Measurements from ENCODE around the gene GLIPR1.
"Not testable (repeated sequence)": the region's sequence is repeated elsewhere in the genome, so short reads cannot be mapped to it uniquely, and the experiment has no call there.

The GLIPR1 gene

DNA sequence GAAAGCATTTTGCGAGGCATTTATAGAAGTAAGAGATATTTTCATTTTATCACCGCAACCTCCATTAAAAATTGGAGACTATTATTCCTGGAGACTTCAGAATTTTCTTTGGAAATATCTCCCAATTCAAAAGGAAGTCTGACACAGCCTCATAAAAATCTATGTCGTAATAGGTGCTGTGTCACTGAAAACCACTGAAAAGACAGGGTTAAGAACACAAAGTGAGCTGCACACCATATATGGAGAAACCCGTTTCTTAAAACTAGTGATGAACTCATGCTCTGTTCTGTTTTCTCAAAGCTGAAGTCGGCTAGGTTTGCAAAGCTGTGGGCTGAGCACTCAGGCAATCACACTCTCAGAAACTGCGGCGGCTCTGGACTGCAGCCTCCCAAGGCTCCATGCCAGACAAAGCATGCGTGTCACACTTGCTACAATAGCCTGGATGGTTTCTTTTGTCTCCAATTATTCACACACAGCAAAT is at the start of gene GLIPR1:
Gene GLIPR1, plus strand, starts transcription at position 287 of the 481 bp plus-strand sequence. Its CDS starts 126 bp downstream, at position 413.
- DNase-seq (ENCODE audit: low read depth in 2 of 2): peak; percentile 36 to 47

- no peak for DNase-seq (ENCODE audit: low read depth in 2 of 2)
These were observed 47.6 kb upstream of the GLIPR1 start for GRCh38 chr12:75432924-75433323.

DNA sequence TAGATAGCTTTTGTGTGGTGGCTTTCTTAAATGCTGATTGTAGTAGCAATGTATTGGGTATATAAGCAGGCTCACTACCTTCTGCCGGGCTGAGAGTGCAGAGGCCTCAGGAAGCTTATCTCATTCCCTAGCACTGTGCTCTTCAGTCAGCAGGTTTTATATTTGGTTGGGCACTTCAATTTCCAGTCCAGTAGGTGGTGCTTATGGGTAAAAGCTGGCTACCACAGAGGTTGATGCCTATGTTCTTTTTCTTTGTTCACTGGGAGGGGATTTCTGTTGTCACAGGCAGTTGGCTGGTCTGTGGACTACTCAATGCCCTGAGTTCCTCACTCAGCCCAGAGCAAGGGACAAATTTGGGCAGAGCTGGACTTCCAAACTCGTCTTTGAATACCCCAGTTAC is 43.0 kb upstream of the GLIPR1 start:
- DNase-seq (ENCODE audit: low read depth in 2 of 2): no peak

GRCh38 chr12:75438059-75438754 is 42.3 kb upstream of the GLIPR1 start:
- DNase-seq (ENCODE audit: low read depth in 2 of 2): no peak

DNA sequence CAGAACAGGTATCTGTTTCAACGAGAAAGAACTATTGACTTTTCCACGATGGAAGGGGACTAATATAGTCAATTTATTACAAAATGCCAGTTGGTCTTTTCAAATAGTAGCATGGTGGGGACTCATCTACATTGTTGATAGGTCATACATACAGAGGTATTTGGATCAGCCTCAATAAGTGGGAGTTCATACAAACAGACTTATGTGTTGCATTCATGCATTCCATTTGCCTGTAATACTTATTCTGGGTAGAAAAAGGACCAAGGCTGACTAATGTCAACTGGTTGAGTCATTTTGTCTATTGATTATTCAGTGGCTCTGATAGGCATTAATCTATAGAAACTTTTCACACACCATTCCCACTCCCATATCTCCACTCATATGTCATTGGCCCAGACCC is 41.5 kb upstream of the GLIPR1 start:
- DNase-seq (ENCODE audit: low read depth in 2 of 2): no peak

GRCh38 chr12:75439930-75440329 is 40.6 kb upstream of the GLIPR1 start:
- DNase-seq (ENCODE audit: low read depth in 2 of 2): no peak

DNA sequence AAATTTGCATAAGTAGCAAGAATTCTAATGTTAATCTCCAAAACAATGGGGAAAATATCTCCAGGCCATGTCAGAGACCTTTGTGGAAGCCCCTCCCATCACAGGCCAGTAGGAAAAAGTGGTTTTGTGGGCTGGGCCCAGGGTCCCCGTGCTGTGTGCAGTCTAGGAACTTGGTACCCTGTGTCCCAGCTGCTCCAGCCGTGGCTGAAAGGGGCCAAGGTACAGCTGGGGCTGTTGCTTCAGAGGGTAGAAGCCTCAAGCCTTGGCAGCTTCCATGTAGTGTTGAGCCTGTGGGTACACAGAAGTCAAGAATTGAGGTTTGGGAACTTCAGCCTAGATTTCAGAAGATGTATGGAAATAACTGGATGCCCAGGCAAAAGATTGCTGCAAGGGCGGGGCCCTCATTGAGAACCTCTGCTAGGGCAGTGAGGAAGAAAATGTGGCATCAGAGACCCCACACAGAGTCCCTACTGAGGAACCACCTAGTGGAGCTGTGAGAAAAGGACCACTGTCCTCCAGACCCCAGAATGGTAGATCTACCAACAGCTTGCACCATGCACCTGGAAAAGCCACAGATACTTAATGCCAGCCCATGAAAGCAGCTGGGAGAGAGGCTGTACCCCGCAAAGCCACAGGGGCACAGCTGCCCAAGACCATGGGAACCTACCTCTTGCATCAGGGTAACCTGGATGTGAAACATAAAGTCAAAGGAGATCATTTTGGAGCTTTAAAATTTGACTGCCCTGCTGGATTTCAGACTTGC is 38.7 kb upstream of the GLIPR1 start:
- DNase-seq (ENCODE audit: low read depth in 2 of 2): not testable (repeated sequence)

GRCh38 chr12:75442454-75442853 is 38.1 kb upstream of the GLIPR1 start:
- DNase-seq (ENCODE audit: low read depth in 2 of 2): not testable (repeated sequence)

- DNase-seq (ENCODE audit: low read depth in 2 of 2): no peak
These were observed 36.8 kb upstream of the GLIPR1 start for GRCh38 chr12:75443709-75444108.

- DNase-seq (ENCODE audit: low read depth in 2 of 2): no peak
These were observed 36.0 kb upstream of the GLIPR1 start for GRCh38 chr12:75444429-75445136.

- not testable (repeated sequence) for DNase-seq (ENCODE audit: low read depth in 2 of 2)
These were observed 35.4 kb upstream of the GLIPR1 start for GRCh38 chr12:75445137-75445507.

GRCh38 chr12:75446857-75447256 is 33.7 kb upstream of the GLIPR1 start:
- no peak for DNase-seq (ENCODE audit: low read depth in 2 of 2)

GRCh38 chr12:75447691-75448393 is 32.7 kb upstream of the GLIPR1 start:
- DNase-seq (ENCODE audit: low read depth in 2 of 2): no peak

GRCh38 chr12:75452675-75453330 is 27.8 kb upstream of the GLIPR1 start:
- DNase-seq (ENCODE audit: low read depth in 2 of 2): no peak

DNA sequence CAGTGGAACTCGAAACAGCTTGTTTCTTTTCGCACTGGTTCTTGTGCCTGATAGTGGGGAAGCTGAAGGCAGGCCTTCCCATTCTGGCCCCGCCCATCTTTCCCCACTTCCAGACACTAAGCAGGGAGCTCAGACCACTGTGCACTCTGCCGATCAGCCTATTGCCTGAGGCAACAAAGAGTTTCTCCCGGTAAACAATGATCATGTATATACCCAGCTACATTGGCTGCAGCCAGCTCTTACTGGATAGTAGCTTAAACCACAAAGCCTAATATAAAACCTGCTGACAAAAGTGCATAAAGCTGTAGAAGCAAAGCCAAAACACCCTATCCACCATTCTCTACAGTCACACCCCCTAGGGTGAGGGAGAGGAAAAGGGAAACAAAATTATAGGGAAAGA is 24.7 kb upstream of the GLIPR1 start:
- no peak for DNase-seq (ENCODE audit: low read depth in 2 of 2)

GRCh38 chr12:75457191-75457590 is 23.4 kb upstream of the GLIPR1 start:
- DNase-seq (ENCODE audit: low read depth in 2 of 2): no peak

GRCh38 chr12:75457866-75458265 is 22.7 kb upstream of the GLIPR1 start:
- DNase-seq (ENCODE audit: low read depth in 2 of 2): not testable (repeated sequence)

DNA sequence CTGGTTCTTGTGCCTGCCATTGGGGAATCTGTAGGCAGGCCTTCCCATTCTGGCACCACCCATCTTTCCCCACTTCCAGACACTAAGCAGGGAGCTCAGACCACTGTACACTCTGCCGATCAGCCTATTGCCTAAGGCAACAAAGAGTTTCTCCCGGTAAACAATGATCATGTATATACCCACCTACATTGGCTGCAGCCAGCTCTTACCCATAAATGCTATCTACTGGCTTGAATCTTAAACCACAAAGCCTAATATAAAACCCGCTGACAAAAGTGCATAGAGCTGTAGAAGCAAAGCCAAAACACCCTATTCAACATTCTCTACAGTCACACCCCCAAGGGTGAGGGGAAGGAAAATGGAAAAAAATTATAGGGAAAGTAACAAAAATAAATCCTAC is 20.8 kb upstream of the GLIPR1 start:
- no peak for DNase-seq (ENCODE audit: low read depth in 2 of 2)

DNA sequence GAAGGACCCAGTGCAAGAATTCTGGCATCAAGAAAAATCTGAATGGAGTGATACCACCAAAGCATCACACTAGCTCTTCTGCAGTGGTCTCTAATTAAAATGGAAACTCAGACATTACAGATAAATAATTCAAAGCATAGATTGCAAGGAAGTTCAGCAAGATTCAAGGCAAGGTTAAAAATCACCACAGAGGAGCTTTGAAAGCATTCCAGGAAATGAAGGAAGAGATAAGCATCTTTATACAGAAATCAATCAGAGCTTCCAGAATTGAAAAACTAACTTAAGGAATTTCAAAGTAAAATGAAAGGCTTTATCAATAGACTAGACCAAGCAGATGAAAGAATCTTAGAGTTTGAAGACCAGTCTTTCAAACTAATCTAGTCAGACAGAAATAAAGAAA is 20.4 kb upstream of the GLIPR1 start:
- DNase-seq (ENCODE audit: low read depth in 2 of 2): no peak

DNA sequence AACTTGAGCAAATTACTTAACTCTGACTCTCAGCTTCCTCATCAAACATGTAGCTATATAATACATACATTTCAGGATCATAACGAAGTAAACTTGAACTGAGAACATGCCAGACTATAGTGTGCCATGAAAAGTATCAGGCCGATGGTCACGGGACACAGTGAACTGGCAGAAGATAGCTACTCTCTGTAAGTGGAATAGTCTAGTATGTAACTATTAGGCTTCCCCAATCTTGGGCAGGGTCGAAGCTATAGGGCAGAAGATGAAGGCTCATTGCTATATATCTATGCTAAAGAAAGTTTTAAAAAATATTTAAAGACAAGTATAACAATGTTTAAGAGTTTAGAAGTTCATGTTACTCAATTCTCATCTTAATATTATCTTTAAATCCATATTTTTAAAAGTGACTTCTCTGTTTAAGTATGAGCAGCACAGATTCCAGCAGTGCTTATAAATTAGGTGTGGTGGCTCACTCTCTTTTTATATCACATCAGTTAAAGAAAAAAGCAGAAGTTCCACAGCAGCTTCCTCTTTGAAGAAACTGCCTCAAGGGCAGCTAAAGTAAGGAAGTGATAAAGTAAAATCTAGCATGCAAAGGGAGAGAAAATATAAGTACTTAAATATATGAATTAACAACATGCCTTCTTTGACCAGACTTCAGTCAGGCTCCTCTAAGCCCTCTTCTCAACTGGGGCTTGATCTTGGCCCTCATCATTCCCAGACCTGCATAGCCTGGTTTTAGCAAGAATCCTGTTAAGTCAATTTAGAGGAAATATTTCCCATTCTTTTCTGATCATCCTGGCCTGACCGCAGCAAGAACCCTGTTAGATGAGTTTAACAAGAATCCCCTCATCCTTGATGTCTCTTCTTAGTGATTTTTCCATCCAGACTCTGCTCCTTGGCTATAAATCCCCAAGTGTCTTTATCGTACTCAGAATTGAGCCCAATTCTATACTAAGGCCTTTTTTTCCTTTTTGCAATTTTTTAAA is 8.4 kb upstream of the GLIPR1 start:
- no peak for DNase-seq (ENCODE audit: low read depth in 2 of 2)

Measured in stimulated activated CD8-positive, alpha-beta memory T cell treated with anti-CD3 and anti-CD28 coated beads, Interleukin-15, amount 100 ng/mL, for 4 hours (primary cell).